OCI-LY7 (cell line): ENCODE data around the gene GDNF. TPM values are rescaled to one million over a fixed set of nuclear protein-coding genes. Genes with fewer than 3 reads are reported as not detected.

Experiments used
- BruUV-seq: library from RNA; stranded (reverse); fragments of 400-500 nt; replicated peaks from 2 replicates; lab custom pipeline; 2021; lab: Mats Ljungman, UMichigan
- CTCF ChIA-PET: fragments of 300-600 bp; sonication (Branson Sonifier 250); formaldehyde crosslinking; loops from one replicate; lab custom pipeline; 2022; ENCODE audit warnings: antibody characterized with exemption; ENCODE audit not compliant: unreplicated experiment; lab: Charles Lee
- POLR2A ChIA-PET: fragments of 300-600 bp; sonication (Branson Sonifier 250); formaldehyde crosslinking; loops from one replicate; lab custom pipeline; 2022; ENCODE audit warnings: antibody characterized with exemption; lab: Charles Lee
- DNase-seq: peaks from one replicate; pipeline ENCODE4 v3.0.0-alpha.2; 2015; ENCODE audit warnings: low spot score
- H2AFZ ChIP-seq: fragments of 200-600 bp; sonication (generic), shearing (Covaris generic); 2 replicates; pipeline ENCODE4 v1.6.1; 2014; ENCODE audit warnings: mild to moderate bottlenecking, antibody characterized with exemption, low read length, moderate library complexity
- H3K27ac ChIP-seq: fragments of 200-600 bp; sonication (generic); 2 replicates; pipeline ENCODE4 v1.5.1; 2014; ENCODE audit warnings: mixed run types, low read depth, mild to moderate bottlenecking, moderate library complexity, low read length, inconsistent platforms; ENCODE audit not compliant: poor library complexity, severe bottlenecking
- H3K36me3 ChIP-seq: fragments of 200-600 bp; sonication (generic); 2 replicates; pipeline ENCODE4 v1.6.1; 2014; ENCODE audit warnings: mild to moderate bottlenecking, antibody characterized with exemption, low read length, moderate library complexity, mixed read lengths; ENCODE audit not compliant: insufficient read depth
- H3K4me1 ChIP-seq: fragments of 200-600 bp; sonication (generic); 2 replicates; pipeline ENCODE4 v1.5.1; 2014; ENCODE audit warnings: mild to moderate bottlenecking, low read length; ENCODE audit not compliant: insufficient read depth, poor library complexity, severe bottlenecking
- H3K4me2 ChIP-seq: fragments of 200-600 bp; sonication (generic); 2 replicates; pipeline ENCODE4 v1.6.1; 2014; ENCODE audit warnings: mild to moderate bottlenecking, low read length
- H3K4me3 ChIP-seq: fragments of 200-600 bp; sonication (generic); 2 replicates; pipeline ENCODE4 v1.5.1; 2014; ENCODE audit warnings: mild to moderate bottlenecking, low read depth, low read length; ENCODE audit not compliant: poor library complexity, severe bottlenecking
- H3K79me2 ChIP-seq: fragments of 200-600 bp; sonication (generic); 2 replicates; pipeline ENCODE4 v1.6.1; 2016; ENCODE audit warnings: low read depth, mild to moderate bottlenecking, low read length, moderate library complexity, mixed read lengths; ENCODE audit not compliant: insufficient read depth
- H3K9me2 ChIP-seq: fragments of 200-600 bp; sonication (generic); 2 replicates; pipeline ENCODE4 v1.6.1; 2016; ENCODE audit warnings: mild to moderate bottlenecking, low read length, mixed read lengths; ENCODE audit not compliant: insufficient read depth
- H3K9me3 ChIP-seq: fragments of 200-600 bp; sonication (generic); 2 replicates; pipeline ENCODE4 v1.6.1; 2014; ENCODE audit warnings: mild to moderate bottlenecking, mixed run types, low read length, mixed read lengths
- H4K20me1 ChIP-seq: fragments of 200-600 bp; sonication (generic); 2 replicates; pipeline ENCODE4 v1.6.1; 2014; ENCODE audit warnings: mild to moderate bottlenecking, antibody characterized with exemption, low read length, moderate library complexity, mixed read lengths; ENCODE audit not compliant: insufficient read depth
- EZH2phosphoT487 ChIP-seq: fragments of 200-600 bp; sonication (generic); IDR thresholded peaks from 2 replicates; pipeline ENCODE4 v1.6.1; 2018; ENCODE audit warnings: low read depth, borderline replicate concordance, mild to moderate bottlenecking, mixed run types, antibody characterized with exemption, low read length, moderate library complexity, mixed read lengths
- intact Hi-C: fragments of 100-400 bp; cut with micrococcal nuclease; formaldehyde crosslinking; loops from one replicate; pipeline ENCODE4 v1.10.0; 2022; ENCODE audit not compliant: unreplicated experiment
- total RNA-seq, 2 experiments: library from RNA; depleted of rRNA in 1 of 2; stranded (reverse); fragments of >200 nt in 1 of 2; shearing (Covaris generic) in 1 of 2; gene quantifications; 2 replicates each; pipeline ENCODE4 v1.2.3, GENCODE V29; 2014 to 2022
- TF ChIP-seq, protein P1 (sequence below): fragments of 200-600 bp; sonication (generic); conservative IDR thresholded peaks from 2 replicates; pipeline ENCODE4 v1.5.1; 2014; ENCODE audit warnings: mild to moderate bottlenecking, antibody characterized with exemption, low read length, moderate library complexity, mixed read lengths

Gene GDNF
- total RNA-seq, 2 experiments from 2014 or later: 0.03 TPM; not detected in 1

- no peaks in the 10 kb centered on the region for H3K36me3 ChIP-seq
- TF ChIP-seq, protein P1, sequence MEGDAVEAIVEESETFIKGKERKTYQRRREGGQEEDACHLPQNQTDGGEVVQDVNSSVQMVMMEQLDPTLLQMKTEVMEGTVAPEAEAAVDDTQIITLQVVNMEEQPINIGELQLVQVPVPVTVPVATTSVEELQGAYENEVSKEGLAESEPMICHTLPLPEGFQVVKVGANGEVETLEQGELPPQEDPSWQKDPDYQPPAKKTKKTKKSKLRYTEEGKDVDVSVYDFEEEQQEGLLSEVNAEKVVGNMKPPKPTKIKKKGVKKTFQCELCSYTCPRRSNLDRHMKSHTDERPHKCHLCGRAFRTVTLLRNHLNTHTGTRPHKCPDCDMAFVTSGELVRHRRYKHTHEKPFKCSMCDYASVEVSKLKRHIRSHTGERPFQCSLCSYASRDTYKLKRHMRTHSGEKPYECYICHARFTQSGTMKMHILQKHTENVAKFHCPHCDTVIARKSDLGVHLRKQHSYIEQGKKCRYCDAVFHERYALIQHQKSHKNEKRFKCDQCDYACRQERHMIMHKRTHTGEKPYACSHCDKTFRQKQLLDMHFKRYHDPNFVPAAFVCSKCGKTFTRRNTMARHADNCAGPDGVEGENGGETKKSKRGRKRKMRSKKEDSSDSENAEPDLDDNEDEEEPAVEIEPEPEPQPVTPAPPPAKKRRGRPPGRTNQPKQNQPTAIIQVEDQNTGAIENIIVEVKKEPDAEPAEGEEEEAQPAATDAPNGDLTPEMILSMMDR: no peak
- no peak for TF ChIP-seq EZH2phosphoT487
- H2AFZ ChIP-seq: no peak overlapping the region
- no peak overlapping the region for H3K27ac ChIP-seq
- intact Hi-C loops: no loop called here
- no peak overlapping the region for H3K4me2 ChIP-seq
- H3K9me2 ChIP-seq: no peaks in the 10 kb centered on the region
- H3K79me2 ChIP-seq: no peaks in the 10 kb centered on the region
- DNase-seq: no peak
- H3K4me3 ChIP-seq: no peak overlapping the region
- no peaks in the 10 kb centered on the region for H3K4me1 ChIP-seq
- no peaks in the 10 kb centered on the region for H3K9me3 ChIP-seq
- ChIA-PET POLR2A (no interaction called here), CTCF (no interaction called here)
- H4K20me1 ChIP-seq: no peaks in the 10 kb centered on the region
- BruUV-seq: no TSS peak
These were observed 7.9 kb downstream of the GDNF start for GRCh38 chr5:37831821-37832534.

DNA sequence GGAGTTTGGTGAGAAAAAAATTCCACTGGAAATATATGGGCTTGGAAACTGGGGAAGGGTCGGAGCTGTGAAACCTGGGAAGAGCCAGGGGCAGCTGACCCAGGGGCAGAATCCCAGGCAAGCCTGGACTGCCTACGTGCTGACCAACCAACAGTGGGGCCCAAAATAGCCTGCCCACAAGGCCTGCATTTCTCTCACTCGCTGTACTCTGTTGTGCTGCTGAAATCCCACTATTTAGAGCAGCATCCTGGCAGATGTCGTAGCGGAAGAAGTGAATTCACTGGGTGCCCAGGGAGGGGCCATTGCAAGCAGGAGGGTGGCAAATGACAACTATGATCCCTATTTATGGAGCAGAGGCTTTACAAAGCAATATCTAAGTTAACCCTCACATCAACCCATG is 9.5 kb downstream of the GDNF start:
- Histone ChIP-seq H3K36me3 (no peaks in the 10 kb centered on the region), H3K4me3 (no peak overlapping the region), H3K9me2 (no peaks in the 10 kb centered on the region), H3K4me1 (no peaks in the 10 kb centered on the region), H3K4me2 (no peak overlapping the region), H3K27ac (no peak overlapping the region), H3K9me3 (no peaks in the 10 kb centered on the region), H4K20me1 (no peaks in the 10 kb centered on the region), H3K79me2 (no peaks in the 10 kb centered on the region), H2AFZ (no peak overlapping the region)
- TF ChIP-seq, protein P1: no peak
- TF ChIP-seq EZH2phosphoT487: no peak
- no peak for DNase-seq
- no TSS peak for BruUV-seq
- CTCF ChIA-PET: no interaction called here
- intact Hi-C loops: no loop called here
- POLR2A ChIA-PET: interaction anchor here (0.6 kb wide), 1 partner anchor 270 kb away, joined by 4 read pairs; no protein-coding TSS in a partner anchor

GRCh38 chr5:37825334-37825915 is 14.4 kb downstream of the GDNF start:
- intact Hi-C loops: no loop called here
- no peaks in the 10 kb centered on the region for H4K20me1 ChIP-seq
- no peaks in the 10 kb centered on the region for H3K79me2 ChIP-seq
- no peak overlapping the region for H3K4me2 ChIP-seq
- BruUV-seq: no TSS peak
- H3K4me3 ChIP-seq: no peak overlapping the region
- no peaks in the 10 kb centered on the region for H3K4me1 ChIP-seq
- no peak for DNase-seq
- ChIA-PET POLR2A (no interaction called here), CTCF (no interaction called here)
- H3K9me3 ChIP-seq: no peaks in the 10 kb centered on the region
- TF ChIP-seq, protein P1: no peak
- TF ChIP-seq EZH2phosphoT487: no peak
- no peak overlapping the region for H2AFZ ChIP-seq
- H3K9me2 ChIP-seq: no peaks in the 10 kb centered on the region
- H3K27ac ChIP-seq: no peak overlapping the region
- no peaks in the 10 kb centered on the region for H3K36me3 ChIP-seq
